GM21529 (cell line): ENCODE results near the gene VTCN1.
"Not testable (repeated sequence)": the region's sequence is repeated elsewhere in the genome, so short reads cannot be mapped to it uniquely, and the experiment has no call there.

Experiments
- ATAC-seq: cut with Tn5 transposase; IDR thresholded peaks from one replicate; pipeline ENCODE4 v1.9.1; 2021; ENCODE audit not compliant: unreplicated experiment

The VTCN1 gene

GRCh38 chr1:117128323-117129079 is 82.2 kb downstream of the VTCN1 start:
- ATAC-seq, result no peak

DNA sequence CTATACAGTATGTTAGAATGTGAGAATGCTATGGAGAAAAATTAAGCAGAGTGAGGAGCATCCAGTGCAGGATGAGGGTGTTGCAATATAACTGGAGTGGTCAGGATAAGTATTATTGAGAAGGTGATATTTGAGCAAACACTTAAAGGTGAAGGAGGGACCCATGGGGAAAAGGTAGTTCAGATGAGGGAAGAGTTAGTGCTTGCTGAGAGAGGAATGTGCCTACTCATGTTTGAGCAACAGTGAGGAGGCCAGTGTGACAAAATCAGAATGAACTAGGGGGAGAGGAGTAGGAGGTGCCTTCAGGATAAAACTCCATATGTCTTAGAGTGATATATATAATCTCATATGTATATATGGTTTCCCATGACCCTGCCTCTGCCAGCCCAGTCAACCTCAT is 82.9 kb downstream of the VTCN1 start:
- ATAC-seq, result no peak

- ATAC-seq, result no peak
These were observed 86.1 kb downstream of the VTCN1 start for GRCh38 chr1:117124661-117125060.

DNA sequence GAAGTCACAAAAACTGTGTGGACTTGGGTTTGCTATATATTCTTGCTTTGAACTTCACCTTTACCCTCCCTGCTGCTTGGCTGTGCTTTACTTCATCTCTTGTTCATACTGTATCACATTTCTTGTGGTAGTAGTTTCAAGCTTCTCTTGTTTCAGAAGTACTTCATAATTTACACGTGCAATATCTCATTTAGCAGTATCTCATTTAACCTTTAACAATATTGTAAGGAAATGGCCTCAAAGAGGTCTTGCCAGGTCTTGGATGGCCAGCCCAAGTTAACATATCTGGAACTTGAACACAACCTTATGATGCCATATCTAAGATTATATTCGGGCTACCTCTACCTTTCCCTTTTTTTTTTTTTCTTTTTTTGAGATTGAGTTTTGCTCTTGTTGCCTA is 87.5 kb downstream of the VTCN1 start:
- no peak for ATAC-seq

- no peak for ATAC-seq
These were observed 88.2 kb downstream of the VTCN1 start for GRCh38 chr1:117122330-117123025.

- peak; percentile 92 for ATAC-seq
These were observed 89.0 kb downstream of the VTCN1 start, which contains the start of gene TRIM45 for GRCh38 chr1:117121589-117122329. Gene TRIM45 (minus strand): TSS chr1:117121749. CDS start chr1:117121201, 548 bp downstream.

DNA sequence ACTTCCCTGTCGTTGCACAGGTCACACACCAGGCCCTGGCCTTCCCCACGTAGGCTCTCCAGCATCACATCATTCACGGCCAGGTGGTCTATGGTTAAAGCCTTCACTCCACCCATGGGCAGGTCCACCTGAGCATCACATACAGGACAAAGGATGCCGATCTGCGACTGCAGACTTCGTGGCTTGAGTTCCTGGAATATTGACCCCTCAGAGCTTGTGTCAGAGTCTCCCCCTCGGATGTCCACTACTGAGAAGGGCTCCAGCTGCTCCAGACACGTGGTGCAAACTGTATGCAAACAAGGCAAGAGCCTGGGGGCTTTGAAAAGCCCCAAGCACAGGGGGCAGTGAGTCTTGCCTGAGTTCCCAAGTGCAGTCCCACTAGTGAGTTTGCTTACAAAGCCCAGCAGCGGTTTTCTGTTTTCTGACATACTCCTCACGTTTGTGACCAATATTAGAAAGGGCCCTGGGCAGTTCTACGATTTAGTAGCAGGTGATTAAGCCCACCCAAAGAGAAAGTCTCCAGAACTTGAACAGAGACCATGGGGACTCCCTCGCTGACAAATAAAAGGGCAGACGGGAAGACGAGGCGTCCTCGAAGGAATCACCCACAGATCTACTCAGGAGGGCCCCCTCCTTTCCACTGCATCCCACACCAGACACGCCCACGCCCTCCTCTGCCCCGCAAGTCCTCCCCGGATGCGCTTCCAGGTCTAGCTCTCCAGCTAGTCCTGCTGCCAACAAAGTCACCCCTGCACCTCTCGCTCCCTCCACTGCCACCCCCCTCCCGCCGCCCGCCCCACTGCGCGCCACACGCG is 89.7 kb downstream of the VTCN1 start:
- peak; percentile 3 for ATAC-seq

DNA sequence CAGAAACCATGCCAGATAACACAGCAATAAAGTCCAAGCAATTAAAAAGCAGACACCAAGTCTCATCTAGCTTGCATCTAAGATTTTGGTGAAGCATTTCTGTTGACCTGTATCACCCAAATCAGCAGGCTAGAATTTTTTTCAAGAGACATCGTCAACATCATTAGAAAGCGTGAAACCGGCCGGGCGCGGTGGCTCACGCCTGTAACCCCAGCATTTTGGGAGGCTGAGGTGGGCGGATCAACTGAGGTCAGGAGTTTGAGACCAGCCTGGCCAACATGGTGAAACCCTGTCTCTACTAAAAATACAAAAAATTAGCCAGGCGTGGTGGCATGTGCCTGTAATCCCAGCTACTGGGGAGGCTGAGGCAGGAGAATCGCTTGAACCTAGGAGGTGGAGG is 91.6 kb downstream of the VTCN1 start:
- not testable (repeated sequence) for ATAC-seq

DNA sequence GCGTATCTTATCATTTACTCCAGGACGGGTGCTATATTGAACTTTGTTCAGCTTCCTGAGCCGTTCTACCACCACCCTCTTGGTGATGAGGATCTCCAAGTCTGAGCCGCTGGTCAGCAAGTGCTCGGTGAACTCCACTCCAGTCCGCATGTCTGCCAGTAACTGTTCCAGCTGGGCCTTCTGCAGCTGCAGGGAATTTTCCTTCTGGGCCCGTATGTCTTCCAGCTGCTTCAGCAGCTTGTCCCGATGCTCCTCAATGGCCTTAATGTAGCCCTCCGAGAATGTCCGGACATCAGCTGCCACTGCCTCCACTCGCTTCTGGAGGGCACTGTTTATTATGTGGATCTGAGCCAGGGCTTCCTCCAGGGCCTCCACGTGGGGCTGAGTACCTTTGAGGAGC is 92.6 kb downstream of the VTCN1 start:
- ATAC-seq, result no peak

GRCh38 chr1:117117697-117118096 is 93.0 kb downstream of the VTCN1 start:
- no peak for ATAC-seq

DNA sequence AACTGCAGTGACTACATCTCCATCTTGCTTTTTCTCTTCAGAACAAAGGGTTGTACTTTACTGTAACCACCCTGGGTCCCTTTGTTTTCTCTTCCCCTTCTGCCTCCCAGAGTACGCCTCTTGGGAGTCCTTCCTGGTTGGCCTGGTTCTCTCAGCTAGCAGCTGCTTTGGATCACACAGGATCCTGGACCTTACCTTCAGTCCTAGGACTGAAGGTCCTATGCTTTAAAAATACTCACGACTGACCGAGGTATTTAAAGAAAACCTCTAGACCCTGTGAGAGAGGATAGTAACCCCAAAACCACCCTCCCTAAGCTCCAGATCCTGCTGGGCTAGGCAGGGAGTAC is 94.0 kb downstream of the VTCN1 start:
- no peak for ATAC-seq

DNA sequence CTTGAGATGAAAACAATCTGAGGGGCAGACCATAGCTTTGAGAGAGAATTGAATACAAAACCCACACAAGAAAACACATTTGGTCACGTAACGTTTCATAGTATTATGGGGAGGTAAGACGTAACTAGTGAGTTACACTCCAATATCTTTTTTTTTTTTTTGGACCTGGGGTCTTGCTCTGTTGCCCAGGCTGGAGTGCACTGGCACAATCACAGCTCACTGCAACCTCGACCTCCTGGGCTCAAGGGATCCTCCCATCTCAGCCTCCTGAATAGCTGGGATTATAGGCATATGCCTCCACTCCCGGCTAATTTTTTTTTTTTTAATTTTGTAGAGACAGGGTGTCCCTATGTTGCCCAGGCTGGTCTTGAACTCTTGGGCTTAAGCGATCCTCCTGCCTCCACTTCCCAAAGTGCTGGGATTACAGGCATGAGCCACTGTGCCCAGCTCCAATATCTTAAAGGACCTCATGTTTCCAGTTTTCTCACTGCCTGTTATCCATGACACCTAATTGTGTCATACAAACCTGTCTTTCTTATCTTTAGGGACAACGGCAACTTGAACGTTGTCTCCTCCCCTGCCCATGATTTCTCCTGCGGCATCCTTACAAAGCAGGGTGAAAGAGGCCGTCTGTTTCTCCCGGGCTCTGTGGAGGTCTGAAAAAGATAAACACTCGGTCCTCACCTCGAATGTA is 94.5 kb downstream of the VTCN1 start:
- ATAC-seq, result no peak

GRCh38 chr1:117114877-117115276 is 95.8 kb downstream of the VTCN1 start:
- no peak for ATAC-seq

- ATAC-seq, result no peak
These were observed 97.5 kb downstream of the VTCN1 start for GRCh38 chr1:117113199-117113598.

DNA sequence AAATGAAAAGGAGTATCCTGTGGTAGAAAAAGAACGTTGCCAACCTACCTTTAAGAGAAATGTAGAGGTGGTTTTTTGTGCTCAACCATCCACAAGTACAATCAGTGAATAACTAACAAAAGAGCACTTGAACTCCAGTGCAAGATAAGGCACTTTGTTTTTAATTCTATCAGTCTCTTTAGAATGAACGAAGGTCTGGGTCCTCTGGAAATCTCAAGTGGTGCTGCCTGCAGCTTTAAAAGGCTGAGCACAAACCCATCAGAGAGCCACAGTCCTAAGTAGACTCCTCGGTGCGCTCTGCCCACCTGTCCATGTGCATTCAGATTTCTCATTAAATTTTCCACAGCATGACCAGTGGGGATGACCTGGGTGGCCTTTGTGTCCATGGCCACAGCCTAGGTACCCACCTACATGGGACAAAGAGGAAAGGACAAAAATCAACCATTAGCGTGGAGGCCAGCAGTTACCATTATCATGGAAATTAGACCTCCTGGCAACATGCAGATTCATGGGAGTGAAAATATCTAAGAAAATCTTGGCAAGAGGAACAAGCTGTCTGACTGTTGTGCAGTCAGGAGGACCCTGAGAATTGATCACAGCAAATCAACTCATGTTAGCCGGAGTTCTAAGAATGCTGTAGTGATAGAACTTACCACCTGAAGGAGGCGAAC is 98.5 kb downstream of the VTCN1 start:
- ATAC-seq, result no peak

DNA sequence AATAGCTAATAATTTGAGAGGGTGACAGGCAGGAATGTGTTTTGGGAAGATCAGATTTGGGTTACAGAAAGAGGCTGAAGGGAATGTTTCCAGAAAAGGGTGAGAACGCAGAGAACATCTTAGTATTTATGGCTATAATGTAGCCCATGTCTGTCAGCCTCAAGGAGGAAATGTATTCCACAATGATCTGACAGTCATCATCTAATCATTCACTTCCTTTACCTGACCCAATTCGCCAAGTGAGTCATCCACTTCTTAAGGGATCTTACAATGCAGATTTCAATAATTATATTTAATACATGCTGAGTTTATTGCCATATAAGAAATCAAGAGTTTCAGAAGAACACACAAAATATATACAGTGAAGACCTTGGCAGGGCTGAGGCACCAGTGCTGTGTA is 100.0 kb downstream of the VTCN1 start:
- no peak for ATAC-seq

DNA sequence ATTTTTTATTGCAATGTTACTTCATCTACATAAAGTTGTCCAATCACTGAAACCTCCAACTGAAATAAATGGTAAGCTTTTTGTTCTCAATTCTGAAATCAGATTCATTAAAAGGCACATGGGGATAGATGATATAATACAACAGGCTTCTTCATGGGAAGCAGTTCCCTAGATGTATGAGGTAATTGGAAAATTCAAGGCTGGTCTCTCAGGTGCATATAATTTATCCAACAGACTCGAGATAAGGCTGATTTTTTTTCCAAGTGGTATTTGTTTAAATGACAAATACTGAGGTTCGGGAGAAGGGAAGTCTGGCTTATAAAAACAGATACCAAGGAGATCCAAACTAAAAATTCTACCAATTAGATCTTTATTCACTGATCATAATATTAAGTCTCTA is 103.4 kb downstream of the VTCN1 start:
- ATAC-seq, result no peak

- no peak for ATAC-seq
These were observed 104.2 kb downstream of the VTCN1 start for GRCh38 chr1:117106478-117106877.

- ATAC-seq, result no peak
These were observed 105.0 kb downstream of the VTCN1 start for GRCh38 chr1:117105722-117106121.

- ATAC-seq, result no peak
These were observed 105.7 kb downstream of the VTCN1 start for GRCh38 chr1:117104986-117105385.
